ENCODE data around the gene COL23A1.

Gene COL23A1

GRCh38 chr5:178530526-178530925, 59.7 kb downstream of the COL23A1 start:
- DNase-seq, result no peak

- no peak for DNase-seq
These were observed 61.1 kb downstream of the COL23A1 start for GRCh38 chr5:178529080-178529479.

DNA sequence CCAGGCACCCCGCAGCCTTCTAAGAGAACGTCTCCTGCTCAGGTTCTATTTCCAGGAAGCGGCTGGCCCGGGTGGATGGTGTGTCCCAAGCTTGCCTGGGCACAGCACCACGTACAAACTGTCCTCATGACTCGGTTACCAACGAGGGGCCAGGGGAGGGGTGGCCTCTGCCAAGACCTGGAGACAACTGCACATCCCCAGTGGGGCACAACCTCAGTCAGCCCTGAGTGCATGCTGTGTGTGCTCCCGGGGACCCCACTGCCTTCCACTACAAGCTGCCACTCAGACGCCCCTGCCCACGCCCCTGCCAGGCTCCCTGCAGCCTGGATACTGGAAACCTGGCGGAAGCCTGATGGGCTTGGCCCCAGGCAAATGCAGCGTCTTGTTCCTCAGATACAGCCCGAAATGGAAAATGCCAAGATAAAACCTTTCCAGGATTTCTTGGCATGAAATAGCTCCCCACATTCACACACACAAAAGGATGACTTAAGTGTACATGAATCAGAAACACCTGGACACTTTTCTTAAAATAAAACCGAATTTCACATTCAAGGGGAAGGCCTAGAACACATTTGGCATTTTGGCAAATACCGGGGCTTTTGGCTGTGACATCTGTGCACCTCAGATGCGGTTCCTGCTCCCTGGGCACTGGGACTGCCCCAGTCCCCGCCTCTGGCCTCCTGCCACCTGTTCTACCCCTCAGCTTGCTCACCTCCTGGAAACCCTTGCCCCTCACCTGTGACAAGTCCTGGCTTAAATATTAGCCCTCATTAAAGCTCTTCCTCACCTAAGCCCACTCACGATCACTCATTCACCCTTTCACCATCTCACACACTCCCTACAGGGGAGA, 62.5 kb downstream of the COL23A1 start:
- no peak for DNase-seq

DNA sequence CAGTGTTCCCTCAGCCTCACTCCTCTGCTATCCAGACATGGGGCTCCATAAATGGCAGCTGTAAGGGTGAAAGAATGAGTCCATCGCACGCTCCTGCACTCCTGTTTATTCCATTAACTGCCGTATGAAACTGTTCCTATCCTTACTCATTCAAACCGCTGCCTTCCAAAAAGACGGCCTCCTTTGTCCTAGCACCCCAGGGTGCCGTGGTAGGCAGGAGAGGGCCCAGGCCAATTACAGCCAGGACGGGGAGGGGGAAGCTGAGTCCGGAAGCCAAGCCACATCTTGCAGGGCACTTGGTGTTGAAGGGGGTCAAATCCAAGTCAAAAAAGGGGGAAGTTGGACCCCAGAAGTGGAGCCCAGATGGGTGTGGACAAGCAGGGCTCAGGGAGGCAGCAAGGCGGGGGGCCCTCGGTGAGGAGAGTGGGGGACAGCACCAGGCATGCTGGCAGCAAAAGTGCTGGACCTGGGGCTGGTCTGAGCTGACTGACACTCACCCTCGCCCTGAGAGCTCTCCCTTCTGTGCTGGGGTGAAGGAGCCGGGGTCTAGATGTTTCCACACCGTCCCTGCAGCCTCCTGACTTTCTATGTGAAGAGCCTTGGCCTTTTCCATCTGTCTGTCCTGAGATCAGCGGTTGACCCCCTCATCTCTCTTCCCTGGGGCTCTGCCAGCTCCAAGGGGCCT, 63.3 kb downstream of the COL23A1 start:
- no peak for DNase-seq

GRCh38 chr5:178525906-178526732, 64.1 kb downstream of the COL23A1 start:
- no peak for DNase-seq

- DNase-seq, result no peak
These were observed 65.9 kb downstream of the COL23A1 start for GRCh38 chr5:178524093-178524882.

DNA sequence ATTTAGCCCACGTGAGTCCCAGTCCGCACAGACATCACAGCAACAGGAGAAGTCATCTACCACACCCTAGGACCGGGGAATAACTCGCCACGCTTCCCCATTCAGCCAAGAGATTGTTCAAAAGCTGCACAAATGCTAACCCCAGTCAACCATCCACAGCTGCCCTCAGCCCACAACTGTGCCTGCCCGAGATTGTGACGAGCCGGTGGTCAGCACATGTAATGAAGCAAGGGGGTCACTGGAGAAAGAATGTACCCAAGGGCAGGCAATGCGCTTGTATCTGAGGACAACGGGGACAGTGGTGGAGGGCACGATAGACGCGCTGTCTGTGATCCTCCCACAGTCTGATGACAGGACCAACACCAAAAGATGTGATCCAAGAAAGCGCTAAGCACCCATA, 67.8 kb downstream of the COL23A1 start:
- DNase-seq, result no peak

DNA sequence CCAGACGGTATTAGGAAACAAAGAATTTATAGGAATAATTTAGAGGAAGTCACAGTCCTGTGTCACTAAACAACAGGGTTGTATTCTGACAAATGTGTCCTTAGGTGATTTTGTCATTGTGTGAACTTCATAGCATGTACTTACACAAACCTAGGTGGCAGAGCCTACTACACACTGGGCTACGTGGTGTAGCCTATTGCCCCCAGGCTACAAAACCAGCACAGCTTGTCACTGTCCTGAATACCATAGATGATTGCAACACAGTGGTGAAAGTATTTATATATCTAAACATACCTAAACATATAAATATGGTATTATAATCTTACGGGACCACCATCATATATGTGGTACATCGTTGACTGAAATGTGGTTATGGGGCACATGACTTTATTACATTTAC, 69.3 kb downstream of the COL23A1 start:
- no peak for DNase-seq

DNA sequence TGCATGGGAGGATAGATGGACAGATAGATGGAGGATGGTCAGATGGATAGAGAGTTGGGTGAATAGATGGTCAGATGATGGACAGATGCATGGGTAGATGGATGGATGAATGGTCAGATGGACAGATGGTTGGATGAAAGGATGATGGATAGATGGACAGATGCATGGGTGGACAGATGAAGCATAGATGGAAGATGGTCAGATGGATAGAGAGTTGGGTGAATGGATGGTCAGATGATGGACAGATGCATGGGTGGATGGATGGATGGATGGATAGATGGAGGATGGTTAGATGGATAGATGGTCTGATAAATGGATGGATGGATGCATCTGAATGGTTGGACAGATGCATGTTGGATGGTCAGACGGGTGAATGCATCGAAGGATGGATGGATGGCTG, 70.4 kb downstream of the COL23A1 start:
- DNase-seq, result no peak

DNA sequence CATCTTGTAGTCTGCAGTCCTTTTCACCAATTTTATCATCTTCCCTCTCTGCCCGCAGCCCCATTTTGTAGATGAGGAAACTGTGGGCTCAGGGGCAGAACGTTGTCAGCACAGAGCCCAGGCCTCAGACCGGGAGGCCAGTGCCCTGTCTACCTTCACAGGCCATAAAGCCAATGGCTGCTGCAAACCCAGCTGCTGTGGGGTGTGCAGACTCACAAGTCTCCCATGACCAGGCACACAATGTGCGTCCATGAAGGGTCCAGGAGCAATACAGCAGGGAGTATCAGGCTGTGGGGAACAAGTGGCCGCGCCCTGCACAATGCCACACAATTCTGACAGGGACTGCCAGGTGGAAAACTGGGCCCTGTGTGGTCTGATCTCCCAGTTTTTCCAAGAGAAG, 71.0 kb downstream of the COL23A1 start:
- DNase-seq, result no peak

- no peak for DNase-seq
These were observed 73.5 kb downstream of the COL23A1 start for GRCh38 chr5:178516504-178517235.

- no peak for DNase-seq
These were observed 74.3 kb downstream of the COL23A1 start for GRCh38 chr5:178515776-178516503.

DNA sequence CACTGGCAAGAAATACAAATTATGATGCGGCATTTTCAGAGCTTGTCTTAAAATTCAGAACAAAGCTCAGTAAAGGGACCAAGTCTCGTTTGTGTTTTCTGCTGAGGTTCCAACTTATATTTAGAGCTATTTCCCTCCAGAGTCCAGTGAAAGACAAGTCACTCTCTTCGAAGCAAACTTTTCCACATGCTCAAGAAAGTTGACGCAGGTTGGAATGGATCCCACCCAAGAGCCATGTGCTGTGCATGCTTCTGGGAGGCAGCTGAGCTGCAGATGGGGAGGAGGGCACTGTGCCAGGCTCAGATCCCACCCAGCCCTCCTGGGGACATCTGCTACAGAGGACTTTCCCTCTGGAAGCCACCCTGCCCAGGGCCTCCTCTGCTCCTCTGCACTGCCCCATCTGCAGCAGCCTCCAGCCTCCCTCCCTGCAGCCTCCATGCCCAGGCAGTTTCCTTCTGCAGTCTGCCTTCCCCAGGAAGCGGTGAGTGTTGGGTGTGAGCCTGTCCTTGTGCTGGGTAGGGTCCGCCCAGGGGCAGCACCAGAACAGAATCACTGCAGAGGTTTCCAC, 75.3 kb downstream of the COL23A1 start:
- DNase-seq, result no peak

DNA sequence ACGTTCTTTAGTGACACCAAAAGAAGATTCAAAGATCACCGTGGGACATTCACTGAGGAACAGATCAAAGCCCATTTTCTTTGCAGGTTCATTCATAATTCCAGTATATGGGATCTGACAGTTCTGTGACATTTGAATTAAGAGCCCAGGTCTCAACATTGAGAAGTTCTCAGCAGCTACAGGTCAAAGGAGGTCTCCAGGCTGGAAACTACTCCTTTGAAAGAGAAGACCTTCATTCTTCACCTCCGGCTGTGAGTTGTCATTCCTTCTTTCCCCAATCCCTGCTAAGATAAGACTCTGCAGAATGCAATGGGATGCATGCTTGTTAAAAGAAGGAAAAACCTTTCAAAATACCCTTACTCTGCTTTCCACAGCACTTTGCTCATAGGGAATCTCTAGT, 79.0 kb downstream of the COL23A1 start:
- no peak for DNase-seq

- DNase-seq, result no peak
These were observed 80.6 kb downstream of the COL23A1 start for GRCh38 chr5:178509491-178510057.

- DNase-seq, result peak in 1 of 2 experiments; percentile 18
These were observed 82.9 kb downstream of the COL23A1 start for GRCh38 chr5:178507151-178507932.

- DNase-seq, result peak; percentile 58 to 68
These were observed 84.4 kb downstream of the COL23A1 start for GRCh38 chr5:178505639-178506407.

- no peak for DNase-seq
These were observed 85.7 kb downstream of the COL23A1 start for GRCh38 chr5:178504340-178504960.

All from Kasumi-1 (cell line).